Tibial nerve (tissue), 4 donors: ENCODE results near the gene RIOK1.

Experiments used
- CTCF ChIP-seq, 5 experiments: fragments of 200-600 bp in 3 of 5; fragments of 450-650 bp in 2 of 5; sonication (generic) in 3 of 5; IDR thresholded peaks; one replicate each; pipeline ENCODE4 v1.5.1; 2016 to 2019; ENCODE audit warnings: antibody characterized with exemption in 5 of 5, mild to moderate bottlenecking in 3 of 5, moderate library complexity in 2 of 5
- EP300 ChIP-seq, 2 donors: sonication (generic); formaldehyde crosslinking; IDR thresholded peaks; one replicate each; pipeline ENCODE4 v1.6.1; 2017; ENCODE audit warnings: antibody characterized with exemption in 2 of 2, mild to moderate bottlenecking in 1 of 2
- POLR2A ChIP-seq, 2 donors: fragments of 450-650 bp; IDR thresholded peaks; one replicate each; pipeline ENCODE4 v1.6.1; 2017; ENCODE audit warnings: antibody characterized with exemption in 2 of 2, mild to moderate bottlenecking in 2 of 2, moderate library complexity in 2 of 2

GRCh38 chr6:7454696-7455358, 65.2 kb downstream of the RIOK1 start:
- TF ChIP-seq CTCF (IDR thresholded peaks at IDR 0.05) (no peak), EP300 (IDR thresholded peaks at IDR 0.05) (no peak), POLR2A (IDR thresholded peaks at IDR 0.05) (no peak)
